Cardiac muscle cell (in vitro differentiated cells and primary cell): ENCODE measurements around the gene SLC22A15. TPM values are rescaled to one million over a fixed set of nuclear protein-coding genes. Genes with fewer than 3 reads are reported as not detected.

Source experiments
- DNase-seq, 2 donors: peaks; one replicate each; pipeline versions ENCODE4 v3.0.0 to v3.0.0-alpha.2; 2010 to 2017; ENCODE audit warnings: low read depth in 1 of 2, low spot score in 1 of 2
- H3K27ac ChIP-seq: fragments of 200-600 bp; sonication (generic); 2 replicates; pipeline ENCODE4 v1.5.1; 2016
- H3K27me3 ChIP-seq: fragments of 200-600 bp; sonication (generic); 2 replicates; pipeline ENCODE4 v1.6.0; 2016; ENCODE audit warnings: control low read depth
- H3K36me3 ChIP-seq: fragments of 200-600 bp; sonication (generic); 2 replicates; pipeline ENCODE4 v1.5.1; 2016; ENCODE audit warnings: control low read depth
- H3K4me1 ChIP-seq: fragments of 200-600 bp; sonication (generic); 2 replicates; pipeline ENCODE4 v1.8.1; 2017; ENCODE audit warnings: low read depth, mild to moderate bottlenecking, mixed run types
- H3K4me3 ChIP-seq: fragments of 200-600 bp; sonication (generic); 2 replicates; pipeline ENCODE4 v1.5.1; 2016; ENCODE audit warnings: mild to moderate bottlenecking
- H3K9me3 ChIP-seq: fragments of 200-600 bp; sonication (generic); 2 replicates; pipeline ENCODE4 v1.5.1; 2017; ENCODE audit warnings: low read depth, mild to moderate bottlenecking, control low read depth
- polyA plus RNA-seq: library from polyadenylated mRNA; unstranded; fragments of >200 nt; fragmentation: Nextera tagmentation; extraction: Ambion mirVana; gene quantifications from 2 replicates; pipeline ENCODE4 v1.2.1, GENCODE V29; 2016
- total RNA-seq: library from RNA; depleted of rRNA; stranded (reverse); fragments of >200 nt; gene quantifications from 2 replicates; pipeline ENCODE4 v1.2.3, GENCODE V29; 2016
- TF ChIP-seq, protein P1 (sequence below): IDR thresholded peaks from 2 replicates; pipeline ENCODE4 v1.5.1; 2012; ENCODE audit warnings: low read depth, mild to moderate bottlenecking, low read length

Gene SLC22A15
- total and polyA plus RNA-seq, 2 experiments from 2014 or later = 2.4 to 2.7 TPM

DNA sequence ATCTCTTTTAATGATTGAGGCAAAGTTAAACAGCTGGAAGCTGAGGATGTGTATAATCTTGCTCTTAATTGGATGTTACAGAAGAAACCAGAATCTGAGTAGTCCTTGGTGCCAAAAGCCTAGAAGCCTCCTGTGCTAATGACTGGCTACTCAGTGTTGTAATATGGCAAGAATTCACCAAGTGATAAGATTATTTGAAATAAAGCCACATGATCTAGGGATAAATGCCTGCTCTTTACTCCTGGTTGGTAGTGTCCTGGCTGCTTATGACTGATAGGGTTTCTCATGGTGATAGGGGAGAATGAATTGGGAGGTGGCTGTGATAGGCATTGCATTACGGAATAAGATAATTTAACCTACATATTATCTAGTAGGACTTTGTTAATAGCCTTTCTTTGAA lies 121.3 kb downstream of the SLC22A15 start:
- Histone ChIP-seq H3K4me1 (no peaks in the 10 kb centered on the region), H3K4me3 (no peak overlapping the region), H3K27me3 (no peaks in the 10 kb centered on the region), H3K9me3 (no peaks in the 10 kb centered on the region), H3K36me3 (no peaks in the 10 kb centered on the region), H3K27ac (no peak overlapping the region)
- peak in 1 of 2 donors; percentile 47 for DNase-seq
- TF ChIP-seq, protein P1, sequence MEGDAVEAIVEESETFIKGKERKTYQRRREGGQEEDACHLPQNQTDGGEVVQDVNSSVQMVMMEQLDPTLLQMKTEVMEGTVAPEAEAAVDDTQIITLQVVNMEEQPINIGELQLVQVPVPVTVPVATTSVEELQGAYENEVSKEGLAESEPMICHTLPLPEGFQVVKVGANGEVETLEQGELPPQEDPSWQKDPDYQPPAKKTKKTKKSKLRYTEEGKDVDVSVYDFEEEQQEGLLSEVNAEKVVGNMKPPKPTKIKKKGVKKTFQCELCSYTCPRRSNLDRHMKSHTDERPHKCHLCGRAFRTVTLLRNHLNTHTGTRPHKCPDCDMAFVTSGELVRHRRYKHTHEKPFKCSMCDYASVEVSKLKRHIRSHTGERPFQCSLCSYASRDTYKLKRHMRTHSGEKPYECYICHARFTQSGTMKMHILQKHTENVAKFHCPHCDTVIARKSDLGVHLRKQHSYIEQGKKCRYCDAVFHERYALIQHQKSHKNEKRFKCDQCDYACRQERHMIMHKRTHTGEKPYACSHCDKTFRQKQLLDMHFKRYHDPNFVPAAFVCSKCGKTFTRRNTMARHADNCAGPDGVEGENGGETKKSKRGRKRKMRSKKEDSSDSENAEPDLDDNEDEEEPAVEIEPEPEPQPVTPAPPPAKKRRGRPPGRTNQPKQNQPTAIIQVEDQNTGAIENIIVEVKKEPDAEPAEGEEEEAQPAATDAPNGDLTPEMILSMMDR = no peak

DNA sequence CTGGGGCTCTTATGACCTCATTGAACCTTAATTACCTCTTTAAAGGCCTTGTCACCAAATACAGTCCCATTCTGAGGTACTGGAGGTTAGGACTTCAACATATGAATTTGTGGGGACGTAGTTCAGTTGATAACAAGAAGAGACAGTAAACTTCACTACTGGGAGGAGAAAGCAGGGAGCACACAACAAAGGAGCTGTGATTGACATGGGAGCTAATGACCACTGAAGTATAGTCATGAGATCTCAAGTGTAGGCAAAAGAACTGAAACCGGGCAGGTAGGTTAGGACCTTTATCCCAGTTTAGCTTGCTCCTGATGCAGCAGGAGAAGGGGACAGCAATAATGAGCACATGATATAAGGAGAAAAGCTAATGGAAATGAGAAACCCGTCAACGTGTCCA lies 123.1 kb downstream of the SLC22A15 start:
- no peak overlapping the region for H3K27ac ChIP-seq
- no peaks in the 10 kb centered on the region for H3K9me3 ChIP-seq
- H3K4me1 ChIP-seq = no peaks in the 10 kb centered on the region
- no peak overlapping the region for H3K4me3 ChIP-seq
- TF ChIP-seq, protein P1 = no peak
- DNase-seq = no peak
- H3K36me3 ChIP-seq = no peaks in the 10 kb centered on the region
- H3K27me3 ChIP-seq = no peaks in the 10 kb centered on the region

DNA sequence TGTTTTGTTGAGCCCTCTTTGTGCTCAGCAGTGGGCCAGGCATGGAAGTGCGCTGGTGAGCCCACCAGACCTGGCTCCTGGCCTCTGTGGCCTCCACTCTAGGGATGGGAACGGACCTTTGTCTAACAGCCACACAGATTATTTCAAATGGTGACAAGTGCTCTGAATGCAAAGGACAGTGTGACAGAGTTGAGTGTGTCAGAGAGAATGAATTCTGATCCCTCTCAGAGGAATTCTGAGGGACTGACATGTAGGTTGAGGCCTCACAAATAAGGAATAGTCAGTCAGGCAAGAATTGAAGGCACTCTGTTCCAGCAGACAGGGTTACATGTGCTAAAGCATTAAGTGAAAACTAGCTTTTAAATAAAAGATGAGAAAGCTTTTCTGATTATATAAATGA lies 123.6 kb downstream of the SLC22A15 start:
- TF ChIP-seq, protein P1 = no peak
- no peaks in the 10 kb centered on the region for H3K36me3 ChIP-seq
- no peaks in the 10 kb centered on the region for H3K9me3 ChIP-seq
- no peaks in the 10 kb centered on the region for H3K4me1 ChIP-seq
- no peak overlapping the region for H3K4me3 ChIP-seq
- no peaks in the 10 kb centered on the region for H3K27me3 ChIP-seq
- no peak overlapping the region for H3K27ac ChIP-seq
- DNase-seq = no peak

DNA sequence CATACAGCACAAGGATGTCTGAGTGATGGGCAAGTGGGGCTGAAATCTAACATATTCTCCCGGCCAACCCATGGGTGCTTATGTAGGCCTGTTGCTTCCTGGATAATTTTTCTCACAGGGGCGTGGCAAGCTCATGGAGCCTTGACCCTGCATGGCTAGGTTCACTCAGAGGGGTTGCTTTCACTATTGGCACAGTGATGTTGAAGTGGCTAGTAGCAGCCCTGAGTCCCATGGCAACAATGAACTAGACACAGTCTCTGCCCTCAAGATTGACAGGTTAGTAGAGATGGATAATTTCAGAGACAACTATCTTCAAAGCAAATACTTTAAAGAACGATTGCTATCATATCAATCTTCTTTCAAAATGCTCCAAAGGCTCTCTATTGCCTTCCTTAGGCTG lies 128.4 kb downstream of the SLC22A15 start:
- Histone ChIP-seq H3K4me1 (peaks cover 3% of the 10 kb centered on the region), H3K27me3 (no peaks in the 10 kb centered on the region), H3K36me3 (no peaks in the 10 kb centered on the region), H3K9me3 (no peaks in the 10 kb centered on the region), H3K27ac (no peak overlapping the region), H3K4me3 (no peak overlapping the region)
- TF ChIP-seq, protein P1 = no peak
- no peak for DNase-seq

DNA sequence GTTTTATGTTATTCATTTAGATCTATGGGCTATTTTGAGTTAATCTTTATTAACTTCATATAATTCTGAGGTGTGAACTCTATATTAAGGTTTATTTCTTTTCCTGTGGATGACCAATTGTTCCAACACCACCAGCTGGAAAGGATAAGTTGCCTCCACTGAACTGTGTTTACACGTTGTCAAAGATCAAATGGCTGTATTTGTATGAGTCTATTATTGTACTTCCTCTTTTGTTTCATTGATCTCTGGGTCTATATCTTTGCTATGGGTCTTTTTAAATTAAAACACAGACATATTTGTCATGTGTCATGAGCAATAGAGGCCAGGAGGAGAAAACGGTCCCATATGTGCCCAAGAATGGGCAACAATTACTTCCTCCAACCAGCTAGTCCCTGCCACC lies 129.7 kb downstream of the SLC22A15 start:
- Histone ChIP-seq H3K36me3 (no peaks in the 10 kb centered on the region), H3K4me1 (peaks cover 17% of the 10 kb centered on the region), H3K27me3 (no peaks in the 10 kb centered on the region), H3K4me3 (no peak overlapping the region), H3K9me3 (no peaks in the 10 kb centered on the region), H3K27ac (no peak overlapping the region)
- TF ChIP-seq, protein P1 = no peak
- no peak for DNase-seq

DNA sequence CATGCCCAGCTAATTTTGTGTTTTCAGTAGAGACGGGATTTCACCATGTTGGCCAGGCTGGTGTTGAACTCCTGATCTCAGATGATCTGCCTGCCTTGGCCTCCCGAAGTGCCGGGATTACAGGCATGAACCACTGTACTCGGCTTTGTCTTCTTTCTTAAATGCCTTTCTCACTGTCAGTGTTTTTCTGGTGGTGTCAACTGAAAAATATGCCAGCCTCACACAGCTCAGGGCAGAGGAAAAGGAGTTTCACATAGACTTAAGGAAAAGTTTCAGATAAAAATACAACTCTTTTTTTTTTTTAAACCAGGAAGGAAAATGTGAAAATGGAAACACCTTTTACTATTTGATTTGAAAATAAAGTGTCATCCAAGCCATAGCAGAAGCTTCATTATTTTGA lies 130.3 kb downstream of the SLC22A15 start:
- Histone ChIP-seq H3K4me3 (no peak overlapping the region), H3K27me3 (no peaks in the 10 kb centered on the region), H3K36me3 (no peaks in the 10 kb centered on the region), H3K9me3 (no peaks in the 10 kb centered on the region), H3K4me1 (peaks cover 22% of the 10 kb centered on the region), H3K27ac (no peak overlapping the region)
- TF ChIP-seq, protein P1 = no peak
- no peak for DNase-seq
